Stomach (tissue), 9 donors: ENCODE results near the gene BRD7. TPM values are rescaled to one million over a fixed set of nuclear protein-coding genes. Genes with fewer than 3 reads are reported as not detected.

Experiments
- DNase-seq, 2 donors: peaks; one replicate each; pipeline versions ENCODE4 v3.0.0 to v3.0.0-alpha.2; 2013 to 2019
- H3K27ac ChIP-seq, 5 donors: fragments of 200-600 bp in 4 of 5; sonication (generic) in 4 of 5; one replicate each; pipeline ENCODE4 v1.5.1; 2013 to 2019; ENCODE audit warnings: mild to moderate bottlenecking in 1 of 5, moderate library complexity in 1 of 5
- H3K27me3 ChIP-seq, 3 donors: fragments of 200-600 bp; sonication (generic); one replicate each; pipeline ENCODE4 v1.5.1; 2017 to 2019; ENCODE audit warnings: mixed run types in 1 of 3
- H3K36me3 ChIP-seq, 4 donors: fragments of 200-600 bp; sonication (generic); 1 replicate in 3 of 4; 2 replicates in 1 of 4; pipeline ENCODE4 v1.5.1; 2016 to 2019
- H3K4me1 ChIP-seq, 4 donors: fragments of 200-600 bp; sonication (generic); one replicate each; pipeline ENCODE4 v1.5.1; 2016 to 2019
- H3K4me3 ChIP-seq, 4 donors: fragments of 200-600 bp; sonication (generic) in 3 of 4; one replicate each; pipeline ENCODE4 v1.5.1; 2016 to 2019; ENCODE audit warnings: mild to moderate bottlenecking in 1 of 4
- H3K9me3 ChIP-seq, 4 donors: fragments of 200-600 bp; sonication (generic); one replicate each; pipeline ENCODE4 v1.5.1; 2016 to 2019
- CTCF ChIP-seq, 7 experiments: fragments of 450-650 bp in 4 of 7; fragments of 200-600 bp in 3 of 7; sonication (generic) in 3 of 7; IDR thresholded peaks; one replicate each; pipeline ENCODE4 v1.5.1; 2016 to 2019; ENCODE audit warnings: antibody characterized with exemption in 7 of 7, control low read depth in 2 of 7, mild to moderate bottlenecking in 1 of 7
- EP300 ChIP-seq: sonication (generic); formaldehyde crosslinking; IDR thresholded peaks from one replicate; pipeline ENCODE4 v1.6.1; 2017; ENCODE audit warnings: antibody characterized with exemption
- POLR2A ChIP-seq, 4 donors: fragments of 450-650 bp; IDR thresholded peaks; one replicate each; pipeline ENCODE4 v1.6.1; 2016; ENCODE audit warnings: antibody characterized with exemption in 4 of 4, control low read depth in 2 of 4, mild to moderate bottlenecking in 1 of 4, moderate library complexity in 1 of 4
- POLR2AphosphoS5 ChIP-seq, 3 donors: sonication (generic); formaldehyde crosslinking; IDR thresholded peaks; one replicate each; pipeline ENCODE4 v1.6.1; 2016; ENCODE audit warnings: antibody characterized with exemption in 3 of 3
- WGBS, 5 donors: extraction: QIAGEN DNeasy Blood & Tissue Kit in 3 of 5; methylation state at CpG; one replicate each; pipeline versions ENCODE4 v1.1.5 to v1.1.7; 2013 to 2018; 5-methylcytosine and 5-hydroxymethylcytosine counted together
- intact Hi-C: fragments of 100-400 bp; cut with DNase I; formaldehyde crosslinking; loops from one replicate; pipeline ENCODE4 v1.15.1; 2023; ENCODE audit warnings: low total_unique reads
- polyA plus RNA-seq, 3 donors: library from polyadenylated mRNA; stranded (reverse); fragments of 200-250 nt; gene quantifications; one replicate each; pipeline ENCODE4 v1.2.3, GENCODE V29; 2013
- total RNA-seq, 5 donors: library from RNA; depleted of rRNA; stranded (reverse); fragments of >200 nt; gene quantifications; one replicate each; pipeline versions ENCODE4 v1.1.0 to v1.2.3, GENCODE V29; 2014 to 2016
- donor health status: healthy with polysubstance abuse.
- donor health status: Bipolar disorder and iron deficiency.
- donor health status: healthy.

BRD7 gene
- total and polyA plus RNA-seq, 8 donors: 9.3 to 71.8 (median 37.3) TPM

DNA sequence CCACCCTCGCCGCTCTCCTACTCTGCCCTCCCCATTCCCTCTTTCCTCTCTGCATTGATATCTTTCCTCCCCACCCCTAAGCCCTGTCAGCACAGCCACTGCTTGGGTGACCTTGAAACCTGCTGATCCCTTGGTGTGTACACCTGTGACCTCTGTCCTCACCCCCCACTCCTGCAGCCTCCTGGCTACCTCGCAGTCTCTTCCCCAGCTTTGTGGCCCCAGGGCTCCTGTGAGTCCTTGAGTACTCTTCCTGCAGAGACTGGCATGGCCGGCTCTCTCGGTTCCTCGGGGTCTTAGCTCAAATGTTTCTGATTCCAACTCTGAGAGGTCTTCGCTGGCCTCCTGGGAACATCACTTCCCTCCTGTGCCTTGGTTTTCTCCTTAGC is 70.7 kb downstream of the BRD7 start:
- H3K27ac ChIP-seq: no peak overlapping the region
- DNase-seq: peak in 1 of 2 donors; percentile 3
- 89 to 96% (median 93%) methylated on average over 6 to 7 of the region's 7 CpGs for WGBS, 5 donors
- no peak overlapping the region for H3K4me3 ChIP-seq
- peaks cover 5 to 83% (median 48%) of the 10 kb centered on the region in 4 donors for H3K36me3 ChIP-seq
- peaks cover 9 to 19% (median 12%) of the 10 kb centered on the region in 4 donors for H3K4me1 ChIP-seq
- H3K9me3 ChIP-seq: no peaks in the 10 kb centered on the region
- H3K27me3 ChIP-seq: no peaks in the 10 kb centered on the region
- TF ChIP-seq EP300 (no peak), POLR2A (IDR thresholded peaks at IDR 0.05) (no peak), CTCF (IDR thresholded peaks at IDR 0.05) (no peak), POLR2AphosphoS5 (IDR thresholded peaks at IDR 0.05) (no peak)
- intact Hi-C loops: no loop called here

DNA sequence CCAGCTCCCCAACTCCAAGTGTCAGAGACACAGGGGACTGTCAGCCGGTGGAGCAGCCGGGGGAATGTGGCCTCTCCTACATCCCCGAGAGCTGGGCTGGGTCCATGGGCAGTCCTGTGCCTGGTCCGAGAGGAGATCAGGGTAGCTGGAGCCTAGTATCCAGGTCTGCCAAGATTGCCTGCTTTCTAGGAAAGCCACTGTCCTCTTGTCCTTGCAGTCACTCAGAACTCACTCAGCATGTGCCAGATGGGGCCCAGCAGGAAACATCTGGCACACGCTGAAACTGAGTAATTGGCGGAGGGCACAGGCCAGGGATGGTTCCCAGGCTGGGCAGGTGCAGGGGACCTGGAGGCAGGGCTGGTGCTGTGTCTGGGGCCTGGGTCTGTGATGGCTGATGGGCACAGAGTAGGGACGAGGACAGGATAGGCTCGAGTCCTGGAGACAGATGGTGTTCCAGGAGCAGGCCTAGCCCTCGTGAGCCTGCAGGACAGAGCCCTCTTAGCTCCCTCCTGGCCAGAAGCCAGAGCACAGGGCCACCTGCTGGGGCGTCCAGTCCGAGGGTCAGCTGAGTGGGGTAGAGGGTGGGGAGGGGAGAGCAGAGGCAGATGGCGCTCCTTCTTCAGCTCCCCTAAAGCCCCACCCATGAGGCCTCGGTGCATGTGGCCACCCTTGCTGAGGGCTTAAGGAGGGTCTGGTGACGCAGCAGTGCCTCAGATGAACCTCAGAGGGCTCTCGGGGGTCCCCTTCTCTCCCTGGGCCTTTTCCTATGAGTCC is 71.3 kb downstream of the BRD7 start:
- no peaks in the 10 kb centered on the region for H3K27me3 ChIP-seq
- H3K4me1 ChIP-seq: peaks cover 5 to 17% (median 11%) of the 10 kb centered on the region in 4 donors
- WGBS, 5 donors: 68 to 82% (median 76%) methylated on average over 13 to 15 of the region's 15 CpGs
- TF ChIP-seq POLR2A (IDR thresholded peaks at IDR 0.05) (no peak), CTCF (IDR thresholded peaks at IDR 0.05) (no peak), POLR2AphosphoS5 (IDR thresholded peaks at IDR 0.05) (no peak), EP300 (no peak)
- peaks cover 11 to 84% (median 54%) of the 10 kb centered on the region in 4 donors for H3K36me3 ChIP-seq
- no peaks in the 10 kb centered on the region for H3K9me3 ChIP-seq
- no peak overlapping the region for H3K4me3 ChIP-seq
- intact Hi-C loops: no loop called here
- no peak overlapping the region for H3K27ac ChIP-seq
- no peak for DNase-seq

DNA sequence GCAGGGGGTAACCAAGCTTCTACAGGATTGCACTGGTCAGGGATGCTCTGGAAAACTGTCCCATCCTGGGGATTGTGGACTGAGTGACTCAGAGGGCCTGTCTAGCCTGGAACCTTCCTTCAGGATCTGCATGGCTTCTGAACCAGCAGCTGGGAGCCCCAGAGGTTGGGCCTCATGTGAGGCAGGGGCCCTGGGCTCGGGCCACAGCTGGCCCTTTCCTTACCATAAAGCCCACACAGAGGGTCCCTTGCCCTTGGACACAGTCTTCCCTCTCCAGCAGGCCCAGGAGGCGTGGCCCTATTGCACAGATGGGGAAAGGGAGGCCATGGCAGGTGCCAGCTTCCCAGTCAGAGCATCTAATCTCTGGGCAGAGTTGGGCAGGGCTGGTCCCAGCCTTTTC is 72.0 kb downstream of the BRD7 start:
- peaks cover 0 to 10% (median 6%) of the 10 kb centered on the region in 4 donors for H3K4me1 ChIP-seq
- H3K4me3 ChIP-seq: no peak overlapping the region
- TF ChIP-seq CTCF (IDR thresholded peaks at IDR 0.05) (no peak), POLR2A (IDR thresholded peaks at IDR 0.05) (no peak), POLR2AphosphoS5 (IDR thresholded peaks at IDR 0.05) (no peak), EP300 (no peak)
- H3K9me3 ChIP-seq: no peaks in the 10 kb centered on the region
- 78 to 92% (median 80%) methylated on average over 1 to 2 of the region's 2 CpGs for WGBS, 5 donors
- no peak for DNase-seq
- no peak overlapping the region for H3K27ac ChIP-seq
- intact Hi-C loops: no loop called here
- H3K27me3 ChIP-seq: no peaks in the 10 kb centered on the region
- H3K36me3 ChIP-seq: peaks cover 11 to 84% (median 55%) of the 10 kb centered on the region in 4 donors

DNA sequence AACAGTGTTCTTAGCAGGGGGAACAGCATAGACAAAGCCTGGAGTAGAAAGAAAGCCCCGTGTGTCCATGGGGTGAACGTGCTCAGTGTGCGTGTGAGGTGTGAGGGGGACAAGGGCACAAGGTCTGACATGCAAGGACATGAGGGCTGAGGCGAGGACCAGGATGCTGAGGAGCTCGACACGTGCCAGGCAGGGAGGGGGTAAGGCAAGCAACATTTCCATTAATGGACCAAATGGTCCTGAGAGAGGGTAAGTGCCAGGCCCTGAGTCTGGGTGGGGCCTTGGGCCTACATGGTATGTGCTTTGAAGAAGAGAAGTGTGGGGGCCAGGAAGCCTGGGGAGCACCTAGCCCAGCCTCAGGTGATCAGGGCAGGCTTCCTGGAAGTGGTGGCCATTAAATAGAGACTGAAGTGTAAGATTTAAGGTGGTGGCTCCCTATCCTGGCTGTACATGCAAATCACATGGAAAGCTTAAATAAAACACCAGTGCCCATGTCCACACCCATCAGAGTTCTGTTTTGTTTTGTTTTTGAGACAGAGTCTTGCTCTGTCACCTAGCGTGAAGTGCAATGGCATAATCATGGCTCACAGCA is 73.2 kb downstream of the BRD7 start:
- Histone ChIP-seq H3K4me1 (no peaks in the 10 kb centered on the region), H3K27me3 (no peaks in the 10 kb centered on the region), H3K9me3 (no peaks in the 10 kb centered on the region), H3K36me3 (peaks cover 11 to 81% (median 55%) of the 10 kb centered on the region in 4 donors), H3K4me3 (no peak overlapping the region), H3K27ac (no peak overlapping the region)
- WGBS, 5 donors: 94 to 98% (median 96%) methylated on average over 7 of the region's 7 CpGs
- no peak for DNase-seq
- TF ChIP-seq EP300: no peak
- TF ChIP-seq CTCF (IDR thresholded peaks at IDR 0.05): no peak
- TF ChIP-seq POLR2AphosphoS5 (IDR thresholded peaks at IDR 0.05): no peak
- no peak for TF ChIP-seq POLR2A (IDR thresholded peaks at IDR 0.05)
- intact Hi-C loops: no loop called here
